LNCaP clone FGC (cell line): ENCODE measurements around the gene BLACAT1.
A peak's percentile ranks its signal among the peaks of the same experiment; 100 is the strongest.

Experiments used
- DNase-seq: peaks from one replicate; pipeline ENCODE4 v3.0.0-alpha.2; 2011; ENCODE audit warnings: low read depth
- H3K4me3 ChIP-seq: 2 replicates; pipeline ENCODE4 v1.5.1; 2011; ENCODE audit warnings: mild to moderate bottlenecking, low read depth, low read length, control low read depth
- TF ChIP-seq, protein P1 (sequence below): IDR thresholded peaks from 2 replicates; pipeline ENCODE4 v1.5.1; 2012; ENCODE audit warnings: mild to moderate bottlenecking; ENCODE audit not compliant: control insufficient read depth, insufficient read depth; ENCODE audit errors: extremely low read depth

Gene BLACAT1

DNA sequence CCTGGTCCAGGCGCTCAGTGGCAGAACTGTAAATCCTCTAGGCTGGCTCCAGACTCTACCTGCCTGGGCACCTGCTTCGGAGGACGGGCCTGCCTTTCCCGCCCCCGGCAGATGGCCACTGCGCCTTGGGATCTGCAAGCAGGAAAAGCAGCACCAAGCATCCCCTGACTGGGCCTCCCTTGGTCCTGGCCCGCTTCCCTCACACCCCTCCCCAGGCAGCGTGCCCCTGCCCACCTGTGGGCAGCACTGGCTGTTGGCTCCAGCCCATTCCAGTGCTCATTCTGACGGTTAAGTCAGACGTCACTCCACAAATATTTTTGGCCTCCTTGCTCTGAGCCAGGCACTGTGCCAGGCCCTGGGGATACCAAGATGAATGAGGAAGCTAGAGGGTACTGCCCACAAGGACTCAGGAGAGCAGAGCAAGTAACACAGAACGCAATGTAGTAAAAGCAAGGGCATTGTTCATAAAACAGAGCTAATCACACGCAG lies 22.0 kb upstream of the BLACAT1 start:
- TF ChIP-seq, protein P1, sequence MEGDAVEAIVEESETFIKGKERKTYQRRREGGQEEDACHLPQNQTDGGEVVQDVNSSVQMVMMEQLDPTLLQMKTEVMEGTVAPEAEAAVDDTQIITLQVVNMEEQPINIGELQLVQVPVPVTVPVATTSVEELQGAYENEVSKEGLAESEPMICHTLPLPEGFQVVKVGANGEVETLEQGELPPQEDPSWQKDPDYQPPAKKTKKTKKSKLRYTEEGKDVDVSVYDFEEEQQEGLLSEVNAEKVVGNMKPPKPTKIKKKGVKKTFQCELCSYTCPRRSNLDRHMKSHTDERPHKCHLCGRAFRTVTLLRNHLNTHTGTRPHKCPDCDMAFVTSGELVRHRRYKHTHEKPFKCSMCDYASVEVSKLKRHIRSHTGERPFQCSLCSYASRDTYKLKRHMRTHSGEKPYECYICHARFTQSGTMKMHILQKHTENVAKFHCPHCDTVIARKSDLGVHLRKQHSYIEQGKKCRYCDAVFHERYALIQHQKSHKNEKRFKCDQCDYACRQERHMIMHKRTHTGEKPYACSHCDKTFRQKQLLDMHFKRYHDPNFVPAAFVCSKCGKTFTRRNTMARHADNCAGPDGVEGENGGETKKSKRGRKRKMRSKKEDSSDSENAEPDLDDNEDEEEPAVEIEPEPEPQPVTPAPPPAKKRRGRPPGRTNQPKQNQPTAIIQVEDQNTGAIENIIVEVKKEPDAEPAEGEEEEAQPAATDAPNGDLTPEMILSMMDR = no peak
- DNase-seq = peak; percentile 93
- H3K4me3 ChIP-seq = no peak overlapping the region

DNA sequence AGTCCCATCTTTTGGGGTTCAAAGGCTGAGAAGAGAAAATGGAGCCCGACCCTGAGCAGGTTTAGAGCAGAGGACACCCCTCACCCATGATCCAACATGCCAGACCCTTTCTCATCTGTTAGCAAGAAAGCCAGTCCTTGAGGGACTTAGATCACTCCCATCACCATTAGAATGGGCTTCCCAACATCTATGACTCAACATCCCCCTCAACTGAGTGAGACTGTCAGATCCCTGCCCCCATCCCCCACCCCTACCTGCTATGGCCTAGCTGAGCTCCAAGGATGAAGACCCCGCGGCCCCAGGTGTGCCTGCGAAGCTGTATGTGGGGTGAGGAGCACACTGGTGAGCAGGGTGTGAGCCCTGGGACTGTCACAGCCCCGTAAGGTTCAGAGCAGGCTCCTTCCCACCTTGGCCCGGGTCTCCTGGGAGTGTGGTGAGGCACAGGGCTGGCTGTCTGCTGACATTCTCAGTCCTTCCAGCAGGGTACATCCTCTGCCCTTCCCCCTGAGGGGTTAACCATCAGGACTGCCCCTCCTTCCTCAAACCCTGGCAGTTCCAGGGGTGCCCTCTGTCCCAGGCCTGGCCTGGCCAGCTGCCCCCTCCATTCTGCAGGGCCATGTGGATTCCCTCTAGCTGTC lies 21.4 kb upstream of the BLACAT1 start:
- DNase-seq = no peak
- TF ChIP-seq, protein P1 = no peak
- H3K4me3 ChIP-seq = no peak overlapping the region

DNA sequence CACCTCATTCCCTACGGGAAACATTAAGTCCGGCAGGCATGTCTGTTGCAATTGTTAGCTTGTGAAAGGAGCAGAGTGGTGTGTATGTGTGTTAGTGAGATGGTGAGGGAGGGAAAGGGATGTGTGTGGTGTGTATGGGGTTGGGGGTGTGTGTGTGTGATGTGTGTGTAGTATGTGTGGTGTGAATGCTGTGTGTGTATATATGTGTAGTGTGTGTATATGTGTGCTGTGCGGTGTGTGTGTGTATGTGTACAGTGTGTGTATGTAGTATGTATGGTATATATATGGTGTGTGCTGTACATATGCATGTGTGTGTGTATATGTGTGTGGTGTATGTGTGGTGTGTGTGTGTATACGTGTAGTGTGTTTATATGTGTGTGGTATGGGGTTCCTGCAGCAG lies 20.8 kb upstream of the BLACAT1 start:
- TF ChIP-seq, protein P1 = no peak
- no peak for DNase-seq

DNA sequence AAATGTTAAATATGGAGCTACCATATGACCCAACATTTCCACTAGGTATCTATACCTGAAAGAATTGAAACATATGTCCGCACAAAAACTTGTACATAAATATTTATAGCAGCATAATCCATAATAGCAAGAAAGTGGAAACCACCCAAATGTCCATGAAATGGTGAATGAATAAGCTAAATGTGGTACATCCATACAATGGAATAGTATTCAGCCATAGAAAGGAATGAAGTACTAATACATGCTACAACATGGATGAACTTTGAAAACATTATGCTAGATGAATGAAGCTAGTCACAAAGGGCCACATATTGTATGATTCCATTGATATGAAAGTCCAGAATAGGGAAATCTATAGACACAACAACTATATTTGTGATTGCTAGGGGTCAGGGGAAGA lies 20.0 kb upstream of the BLACAT1 start:
- DNase-seq = no peak
- TF ChIP-seq, protein P1 = no peak
- H3K4me3 ChIP-seq = no peak overlapping the region

More for the DNA sequence above, 20.8 kb upstream of the BLACAT1 start:
- H3K4me3 ChIP-seq = no peak overlapping the region

DNA sequence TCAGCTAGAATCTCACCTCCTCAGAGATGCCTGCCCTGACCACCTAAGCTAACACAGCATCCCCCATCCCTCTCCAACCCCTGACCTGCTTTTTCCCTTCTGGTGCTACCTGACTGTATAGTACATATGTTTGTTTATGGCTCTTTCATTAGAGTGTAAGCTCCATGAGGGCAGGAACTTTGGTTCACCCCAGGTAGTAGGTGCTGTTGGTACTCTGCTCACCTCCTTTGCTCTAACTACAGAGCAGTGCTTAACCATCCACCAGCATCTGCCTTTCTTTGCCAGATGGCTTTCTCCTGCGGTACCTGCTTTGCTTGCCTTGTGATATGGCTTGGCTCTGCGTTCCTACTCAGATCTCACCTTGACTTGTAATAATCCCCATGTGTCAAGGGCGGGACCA lies 18.7 kb upstream of the BLACAT1 start:
- DNase-seq = no peak
- TF ChIP-seq, protein P1 = no peak
- no peak overlapping the region for H3K4me3 ChIP-seq

DNA sequence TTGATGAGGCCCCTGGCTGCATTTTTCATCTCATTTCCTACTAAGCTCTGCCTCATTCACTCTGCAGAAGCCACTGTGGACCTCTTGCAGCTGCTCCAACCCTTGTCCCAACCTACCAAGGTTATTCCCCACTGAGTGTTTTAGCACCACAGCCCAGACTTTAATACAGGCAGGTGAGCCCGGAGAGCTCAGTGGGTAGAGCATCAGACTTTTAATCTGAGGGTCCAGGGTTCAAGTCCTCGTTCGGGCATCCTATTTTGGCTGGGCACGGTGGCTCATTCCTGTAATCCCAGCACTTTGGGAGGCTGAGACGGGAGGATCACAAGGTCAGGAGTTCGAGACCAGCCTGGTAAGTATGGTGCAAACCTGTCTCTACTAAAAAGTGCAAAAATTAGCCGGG lies 18.1 kb upstream of the BLACAT1 start:
- DNase-seq = no peak
- TF ChIP-seq, protein P1 = no peak
- no peak overlapping the region for H3K4me3 ChIP-seq

DNA sequence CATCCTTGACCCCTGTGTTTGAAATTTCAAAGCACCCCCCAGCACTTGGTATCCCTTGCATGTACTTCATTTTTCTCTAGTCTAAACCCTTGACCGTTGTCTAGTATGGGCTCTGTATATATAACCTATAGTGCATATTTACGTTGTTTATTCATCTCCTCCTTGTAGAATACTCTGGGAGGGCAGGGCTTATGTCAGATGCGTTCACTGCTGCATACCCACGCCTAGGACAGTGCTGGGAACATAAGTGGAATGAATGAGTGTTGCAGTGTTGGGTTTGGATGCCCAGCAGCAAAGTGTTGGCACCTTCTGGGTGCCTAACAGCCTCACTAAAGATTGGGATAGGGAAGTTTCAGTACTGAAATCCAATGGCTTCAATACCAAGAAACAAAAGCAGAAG lies 17.6 kb upstream of the BLACAT1 start:
- no peak for DNase-seq
- TF ChIP-seq, protein P1 = no peak
- no peak overlapping the region for H3K4me3 ChIP-seq
